ENCODE data around the gene CIAO1. TPM values are rescaled to one million over a fixed set of nuclear protein-coding genes. Genes with fewer than 3 reads are reported as not detected.

CIAO1 gene
- total RNA-seq, 1 experiment from 2014 or later = 82.8 TPM

DNA sequence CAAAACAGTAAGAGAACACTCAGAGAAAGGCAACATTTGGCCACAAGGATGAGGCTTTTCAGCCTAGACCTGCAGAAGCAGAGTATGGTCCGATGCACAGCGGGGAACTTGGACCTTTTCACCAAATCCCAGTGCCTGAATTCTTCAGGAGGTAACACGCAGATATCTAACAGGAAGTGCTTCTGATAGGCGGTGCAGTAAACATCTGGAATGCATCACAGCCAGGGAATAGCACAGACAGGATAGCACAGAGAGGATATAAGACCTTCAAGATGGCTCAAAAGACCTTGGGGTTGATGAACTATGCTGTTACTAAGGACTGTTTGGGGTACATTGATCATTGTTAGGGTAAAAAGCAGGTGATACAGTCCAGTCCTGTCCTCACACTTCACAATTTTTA is 1.9 kb upstream of the CIAO1 start:
- H3K4me3 Mint-ChIP-seq = peak overlapping the region; percentile 69
- POLR2A ChIA-PET = no interaction called here

More for the DNA sequence above, 1.9 kb upstream of the CIAO1 start:
- TF ChIP-seq, protein P1, sequence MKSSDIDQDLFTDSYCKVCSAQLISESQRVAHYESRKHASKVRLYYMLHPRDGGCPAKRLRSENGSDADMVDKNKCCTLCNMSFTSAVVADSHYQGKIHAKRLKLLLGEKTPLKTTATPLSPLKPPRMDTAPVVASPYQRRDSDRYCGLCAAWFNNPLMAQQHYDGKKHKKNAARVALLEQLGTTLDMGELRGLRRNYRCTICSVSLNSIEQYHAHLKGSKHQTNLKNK (CRISPR knock-in tag; IDR thresholded peaks at IDR 0.05) = no peak
- TF ChIP-seq, protein P2, sequence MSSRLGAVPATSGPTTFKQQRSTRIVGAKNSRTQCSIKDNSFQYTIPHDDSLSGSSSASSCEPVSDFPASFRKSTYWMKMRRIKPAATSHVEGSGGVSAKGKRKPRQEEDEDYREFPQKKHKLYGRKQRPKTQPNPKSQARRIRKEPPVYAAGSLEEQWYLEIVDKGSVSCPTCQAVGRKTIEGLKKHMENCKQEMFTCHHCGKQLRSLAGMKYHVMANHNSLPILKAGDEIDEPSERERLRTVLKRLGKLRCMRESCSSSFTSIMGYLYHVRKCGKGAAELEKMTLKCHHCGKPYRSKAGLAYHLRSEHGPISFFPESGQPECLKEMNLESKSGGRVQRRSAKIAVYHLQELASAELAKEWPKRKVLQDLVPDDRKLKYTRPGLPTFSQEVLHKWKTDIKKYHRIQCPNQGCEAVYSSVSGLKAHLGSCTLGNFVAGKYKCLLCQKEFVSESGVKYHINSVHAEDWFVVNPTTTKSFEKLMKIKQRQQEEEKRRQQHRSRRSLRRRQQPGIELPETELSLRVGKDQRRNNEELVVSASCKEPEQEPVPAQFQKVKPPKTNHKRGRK (CRISPR knock-in tag; IDR thresholded peaks at IDR 0.05; ENCODE audit: borderline replicate concordance) = no peak
- TF ChIP-seq RORB (CRISPR knock-in tag; IDR thresholded peaks at IDR 0.05) = no peak
- TF ChIP-seq, protein P3, sequence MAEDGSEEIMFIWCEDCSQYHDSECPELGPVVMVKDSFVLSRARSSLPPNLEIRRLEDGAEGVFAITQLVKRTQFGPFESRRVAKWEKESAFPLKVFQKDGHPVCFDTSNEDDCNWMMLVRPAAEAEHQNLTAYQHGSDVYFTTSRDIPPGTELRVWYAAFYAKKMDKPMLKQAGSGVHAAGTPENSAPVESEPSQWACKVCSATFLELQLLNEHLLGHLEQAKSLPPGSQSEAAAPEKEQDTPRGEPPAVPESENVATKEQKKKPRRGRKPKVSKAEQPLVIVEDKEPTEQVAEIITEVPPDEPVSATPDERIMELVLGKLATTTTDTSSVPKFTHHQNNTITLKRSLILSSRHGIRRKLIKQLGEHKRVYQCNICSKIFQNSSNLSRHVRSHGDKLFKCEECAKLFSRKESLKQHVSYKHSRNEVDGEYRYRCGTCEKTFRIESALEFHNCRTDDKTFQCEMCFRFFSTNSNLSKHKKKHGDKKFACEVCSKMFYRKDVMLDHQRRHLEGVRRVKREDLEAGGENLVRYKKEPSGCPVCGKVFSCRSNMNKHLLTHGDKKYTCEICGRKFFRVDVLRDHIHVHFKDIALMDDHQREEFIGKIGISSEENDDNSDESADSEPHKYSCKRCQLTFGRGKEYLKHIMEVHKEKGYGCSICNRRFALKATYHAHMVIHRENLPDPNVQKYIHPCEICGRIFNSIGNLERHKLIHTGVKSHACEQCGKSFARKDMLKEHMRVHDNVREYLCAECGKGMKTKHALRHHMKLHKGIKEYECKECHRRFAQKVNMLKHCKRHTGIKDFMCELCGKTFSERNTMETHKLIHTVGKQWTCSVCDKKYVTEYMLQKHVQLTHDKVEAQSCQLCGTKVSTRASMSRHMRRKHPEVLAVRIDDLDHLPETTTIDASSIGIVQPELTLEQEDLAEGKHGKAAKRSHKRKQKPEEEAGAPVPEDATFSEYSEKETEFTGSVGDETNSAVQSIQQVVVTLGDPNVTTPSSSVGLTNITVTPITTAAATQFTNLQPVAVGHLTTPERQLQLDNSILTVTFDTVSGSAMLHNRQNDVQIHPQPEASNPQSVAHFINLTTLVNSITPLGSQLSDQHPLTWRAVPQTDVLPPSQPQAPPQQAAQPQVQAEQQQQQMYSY (CRISPR knock-in tag; IDR thresholded peaks at IDR 0.05) = no peak
- no peak for TF ChIP-seq ZNF121 (CRISPR knock-in tag; IDR thresholded peaks at IDR 0.05)
- no peak for TF ChIP-seq GABPB1 (CRISPR knock-in tag; IDR thresholded peaks at IDR 0.05)
- TF ChIP-seq ZNF138 (CRISPR knock-in tag; conservative IDR thresholded peaks at IDR 0.05) = no peak
- TF ChIP-seq, protein P4, sequence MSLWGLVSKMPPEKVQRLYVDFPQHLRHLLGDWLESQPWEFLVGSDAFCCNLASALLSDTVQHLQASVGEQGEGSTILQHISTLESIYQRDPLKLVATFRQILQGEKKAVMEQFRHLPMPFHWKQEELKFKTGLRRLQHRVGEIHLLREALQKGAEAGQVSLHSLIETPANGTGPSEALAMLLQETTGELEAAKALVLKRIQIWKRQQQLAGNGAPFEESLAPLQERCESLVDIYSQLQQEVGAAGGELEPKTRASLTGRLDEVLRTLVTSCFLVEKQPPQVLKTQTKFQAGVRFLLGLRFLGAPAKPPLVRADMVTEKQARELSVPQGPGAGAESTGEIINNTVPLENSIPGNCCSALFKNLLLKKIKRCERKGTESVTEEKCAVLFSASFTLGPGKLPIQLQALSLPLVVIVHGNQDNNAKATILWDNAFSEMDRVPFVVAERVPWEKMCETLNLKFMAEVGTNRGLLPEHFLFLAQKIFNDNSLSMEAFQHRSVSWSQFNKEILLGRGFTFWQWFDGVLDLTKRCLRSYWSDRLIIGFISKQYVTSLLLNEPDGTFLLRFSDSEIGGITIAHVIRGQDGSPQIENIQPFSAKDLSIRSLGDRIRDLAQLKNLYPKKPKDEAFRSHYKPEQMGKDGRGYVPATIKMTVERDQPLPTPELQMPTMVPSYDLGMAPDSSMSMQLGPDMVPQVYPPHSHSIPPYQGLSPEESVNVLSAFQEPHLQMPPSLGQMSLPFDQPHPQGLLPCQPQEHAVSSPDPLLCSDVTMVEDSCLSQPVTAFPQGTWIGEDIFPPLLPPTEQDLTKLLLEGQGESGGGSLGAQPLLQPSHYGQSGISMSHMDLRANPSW (CRISPR knock-in tag; conservative IDR thresholded peaks at IDR 0.05; ENCODE audit: low read depth) = no peak
- TF ChIP-seq, protein P5, sequence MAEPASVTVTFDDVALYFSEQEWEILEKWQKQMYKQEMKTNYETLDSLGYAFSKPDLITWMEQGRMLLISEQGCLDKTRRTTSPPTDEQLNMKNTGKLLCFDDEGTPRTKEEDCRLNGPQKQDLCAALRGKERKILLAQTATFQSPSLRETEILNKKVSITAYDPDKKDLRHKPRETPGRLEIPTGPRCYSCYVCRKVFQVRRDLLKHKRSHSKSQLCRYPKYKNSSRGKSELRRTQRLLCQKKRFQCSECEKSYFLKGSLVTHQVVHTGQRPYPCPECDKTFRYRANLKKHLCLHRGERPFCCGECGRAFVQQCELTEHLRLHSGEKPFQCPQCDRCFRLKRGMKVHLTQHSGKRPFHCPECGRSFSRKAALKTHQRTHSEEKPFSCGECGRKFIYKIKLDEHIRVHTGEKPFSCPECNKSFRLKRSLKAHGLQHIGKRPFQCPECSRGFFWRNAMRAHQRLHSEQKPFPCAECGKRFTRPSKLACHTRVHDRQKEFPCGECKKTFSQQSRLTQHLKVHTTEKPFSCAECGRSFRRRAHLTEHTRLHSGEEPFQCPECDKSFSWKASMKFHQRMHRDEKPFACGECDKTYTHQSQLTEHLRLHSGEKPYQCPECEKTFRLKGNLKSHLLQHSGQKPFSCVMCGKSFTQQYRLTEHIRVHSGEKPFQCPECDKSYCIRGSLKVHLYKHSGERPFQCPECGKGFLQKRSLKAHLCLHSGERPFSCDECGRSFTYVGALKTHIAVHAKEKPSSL (CRISPR knock-in tag; conservative IDR thresholded peaks at IDR 0.05) = no peak
- TF ChIP-seq, protein P6, sequence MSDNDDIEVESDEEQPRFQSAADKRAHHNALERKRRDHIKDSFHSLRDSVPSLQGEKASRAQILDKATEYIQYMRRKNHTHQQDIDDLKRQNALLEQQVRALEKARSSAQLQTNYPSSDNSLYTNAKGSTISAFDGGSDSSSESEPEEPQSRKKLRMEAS (CRISPR knock-in tag; IDR thresholded peaks at IDR 0.05) = no peak
- no peak for TF ChIP-seq ZBTB21 (CRISPR knock-in tag; IDR thresholded peaks at IDR 0.05; ENCODE audit: borderline replicate concordance)
- no peak for TF ChIP-seq ZNF232 (CRISPR knock-in tag; IDR thresholded peaks at IDR 0.05)
- no peak for TF ChIP-seq NFE2L1 (CRISPR knock-in tag; IDR thresholded peaks at IDR 0.05)
- no peak for TF ChIP-seq JUN (CRISPR knock-in tag; IDR thresholded peaks at IDR 0.05)
- TF ChIP-seq, protein P7, sequence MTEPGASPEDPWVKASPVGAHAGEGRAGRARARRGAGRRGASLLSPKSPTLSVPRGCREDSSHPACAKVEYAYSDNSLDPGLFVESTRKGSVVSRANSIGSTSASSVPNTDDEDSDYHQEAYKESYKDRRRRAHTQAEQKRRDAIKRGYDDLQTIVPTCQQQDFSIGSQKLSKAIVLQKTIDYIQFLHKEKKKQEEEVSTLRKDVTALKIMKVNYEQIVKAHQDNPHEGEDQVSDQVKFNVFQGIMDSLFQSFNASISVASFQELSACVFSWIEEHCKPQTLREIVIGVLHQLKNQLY (CRISPR knock-in tag; IDR thresholded peaks at IDR 0.05) = no peak
- no peak for TF ChIP-seq ETV6 (CRISPR knock-in tag; IDR thresholded peaks at IDR 0.05)
- no peak for TF ChIP-seq IRF2 (CRISPR knock-in tag; IDR thresholded peaks at IDR 0.05; ENCODE audit: borderline replicate concordance, low read depth)
- TF ChIP-seq, protein P8, sequence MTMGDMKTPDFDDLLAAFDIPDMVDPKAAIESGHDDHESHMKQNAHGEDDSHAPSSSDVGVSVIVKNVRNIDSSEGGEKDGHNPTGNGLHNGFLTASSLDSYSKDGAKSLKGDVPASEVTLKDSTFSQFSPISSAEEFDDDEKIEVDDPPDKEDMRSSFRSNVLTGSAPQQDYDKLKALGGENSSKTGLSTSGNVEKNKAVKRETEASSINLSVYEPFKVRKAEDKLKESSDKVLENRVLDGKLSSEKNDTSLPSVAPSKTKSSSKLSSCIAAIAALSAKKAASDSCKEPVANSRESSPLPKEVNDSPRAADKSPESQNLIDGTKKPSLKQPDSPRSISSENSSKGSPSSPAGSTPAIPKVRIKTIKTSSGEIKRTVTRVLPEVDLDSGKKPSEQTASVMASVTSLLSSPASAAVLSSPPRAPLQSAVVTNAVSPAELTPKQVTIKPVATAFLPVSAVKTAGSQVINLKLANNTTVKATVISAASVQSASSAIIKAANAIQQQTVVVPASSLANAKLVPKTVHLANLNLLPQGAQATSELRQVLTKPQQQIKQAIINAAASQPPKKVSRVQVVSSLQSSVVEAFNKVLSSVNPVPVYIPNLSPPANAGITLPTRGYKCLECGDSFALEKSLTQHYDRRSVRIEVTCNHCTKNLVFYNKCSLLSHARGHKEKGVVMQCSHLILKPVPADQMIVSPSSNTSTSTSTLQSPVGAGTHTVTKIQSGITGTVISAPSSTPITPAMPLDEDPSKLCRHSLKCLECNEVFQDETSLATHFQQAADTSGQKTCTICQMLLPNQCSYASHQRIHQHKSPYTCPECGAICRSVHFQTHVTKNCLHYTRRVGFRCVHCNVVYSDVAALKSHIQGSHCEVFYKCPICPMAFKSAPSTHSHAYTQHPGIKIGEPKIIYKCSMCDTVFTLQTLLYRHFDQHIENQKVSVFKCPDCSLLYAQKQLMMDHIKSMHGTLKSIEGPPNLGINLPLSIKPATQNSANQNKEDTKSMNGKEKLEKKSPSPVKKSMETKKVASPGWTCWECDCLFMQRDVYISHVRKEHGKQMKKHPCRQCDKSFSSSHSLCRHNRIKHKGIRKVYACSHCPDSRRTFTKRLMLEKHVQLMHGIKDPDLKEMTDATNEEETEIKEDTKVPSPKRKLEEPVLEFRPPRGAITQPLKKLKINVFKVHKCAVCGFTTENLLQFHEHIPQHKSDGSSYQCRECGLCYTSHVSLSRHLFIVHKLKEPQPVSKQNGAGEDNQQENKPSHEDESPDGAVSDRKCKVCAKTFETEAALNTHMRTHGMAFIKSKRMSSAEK (CRISPR knock-in tag; IDR thresholded peaks at IDR 0.05; ENCODE audit: borderline replicate concordance) = no peak
- ATAC-seq = no peak
- H3K4me1 Mint-ChIP-seq = peaks cover 35% of the 10 kb centered on the region
- CTCF ChIA-PET = interaction anchor here (0.7 to 1.0 kb wide), 6 partner anchors 50 to 271 kb away, joined by 3 to 4 read pairs (median 4); partner anchors contain the start of genes ASTL and STARD7
- H3K9me3 Mint-ChIP-seq = no peaks in the 10 kb centered on the region
- H3K27me3 Mint-ChIP-seq (ENCODE audit: low read depth) = no peaks in the 10 kb centered on the region
- no peak overlapping the region for H3K27ac Mint-ChIP-seq
- no peak for DNase-seq (ENCODE audit: low spot score)
- peaks cover 18% of the 10 kb centered on the region for H3K36me3 Mint-ChIP-seq

Data from WTC11 (cell line).